Measurements from ENCODE around the gene TRIP10.

DNA sequence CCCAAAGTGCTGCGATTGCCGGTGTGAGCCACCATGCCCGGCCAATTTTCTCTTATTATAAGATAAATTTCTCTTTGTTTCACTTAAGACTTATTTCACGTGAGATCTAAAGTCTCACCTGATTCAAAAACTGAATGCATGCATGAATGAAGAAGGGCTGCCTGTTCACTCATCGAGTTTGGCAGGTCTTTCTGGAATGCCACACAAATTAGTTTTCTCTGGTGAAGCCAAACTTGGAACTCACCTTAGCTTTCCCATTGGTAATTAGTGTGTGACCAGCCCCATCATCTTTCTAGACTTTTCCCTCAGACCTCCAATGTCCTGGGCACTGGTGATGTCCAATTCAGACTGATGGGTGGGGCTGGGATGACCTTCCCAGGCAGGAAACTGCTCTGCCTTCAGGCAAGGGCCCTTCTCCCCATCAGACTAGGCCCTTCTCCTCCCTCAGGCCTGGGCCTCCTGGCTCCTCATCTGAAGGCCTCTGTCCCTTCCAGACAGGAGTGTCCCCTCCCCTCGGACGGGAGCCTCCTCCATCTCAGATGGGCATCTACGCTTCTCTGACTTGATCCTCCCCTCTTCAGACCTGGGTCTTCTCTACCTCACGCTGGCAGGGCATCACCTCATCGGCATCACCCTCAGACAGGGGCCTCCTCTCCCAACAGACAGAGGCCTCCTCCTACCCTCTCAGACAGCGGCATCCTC lies 33.4 kb upstream of the TRIP10 start:
- TF ChIP-seq CTCF (conservative IDR thresholded peaks at IDR 0.05; ENCODE audit: low read depth, low read length) (no peak), EZH2 (IDR thresholded peaks at IDR 0.05; ENCODE audit: low read length, unreplicated experiment) (no peak), EZH2phosphoT487 (IDR thresholded peaks at IDR 0.05; ENCODE audit: borderline replicate concordance, low read length) (no peak)
